ENCODE results near the gene ZNF823. TPM values are rescaled to one million over a fixed set of nuclear protein-coding genes. Genes with fewer than 3 reads are reported as not detected.

ZNF823 gene
- total and polyA plus RNA-seq, 2 of the 13 experiments (the other 11 are each of a cell fraction or from before 2014, with no cell fraction given), result 5.7 to 11.7 TPM

DNA sequence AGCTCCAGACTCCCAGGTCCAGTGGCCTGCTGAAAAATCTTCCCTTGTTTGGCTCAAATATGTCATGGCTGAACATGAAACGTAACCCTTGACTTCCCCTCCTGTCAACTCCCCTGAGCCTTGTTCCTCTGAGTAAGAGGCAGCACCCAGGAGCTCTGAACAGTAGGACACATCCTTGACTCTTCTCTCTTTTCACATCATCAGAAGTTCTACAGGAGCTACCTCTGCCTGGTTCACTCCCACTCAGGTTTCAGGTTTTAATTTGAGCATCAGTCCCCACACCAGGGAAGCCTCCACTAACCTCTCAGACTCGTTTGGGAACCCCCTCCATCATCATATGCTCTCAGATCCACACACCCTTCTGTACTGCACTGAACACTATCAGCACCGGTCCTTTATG is 30.3 kb downstream of the ZNF823 start:
- H3K79me2 ChIP-seq (ENCODE audit: insufficient read depth, low read length), result no peaks in the 10 kb centered on the region
- no peaks in the 10 kb centered on the region for H4K20me1 ChIP-seq (ENCODE audit: insufficient read depth, low read length)
- 18% methylated on average over 3 of the region's 3 CpGs for WGBS (ENCODE audit: low lambda C conversion rate)
- BruUV-seq (replicated peaks), result no TSS peak
- no peaks in the 10 kb centered on the region for H3K9me3 ChIP-seq (ENCODE audit: low read length)
- ChIA-PET POLR2A (no interaction called here), CTCF (ENCODE audit: low intra/inter-chr PET ratio, low total read pairs) (interaction anchor here (1.2 kb wide), 1 partner anchor 277 kb away, joined by 3 read pairs; no protein-coding TSS in a partner anchor)
- in situ Hi-C loops (cut with HindIII; ENCODE audit: extremely low pct_ligation_motif_present, low pct_unique_long_range_greater_than_20kb), result no loop called here
- H2AFZ ChIP-seq (ENCODE audit: low read length), result no peak overlapping the region
- no peak overlapping the region for H3K9ac ChIP-seq (ENCODE audit: insufficient read depth, low read depth, low read length)
- no peak for DNase-seq (ENCODE audit: low spot score)
- ATAC-seq, result peak; percentile 43; the same call in 2 of the 3 replicates
- FAIRE-seq, result no peak
- no peaks in the 10 kb centered on the region for H3K36me3 ChIP-seq (replicated peaks in 1 of 2; ENCODE audit: control insufficient read depth in 1 of 2, insufficient read depth in 2 of 2, low read length in 2 of 2)
- peaks cover 44% of the 10 kb centered on the region for H3K4me1 ChIP-seq (ENCODE audit: insufficient read depth, low read length)
- no peak overlapping the region for H3K4me3 ChIP-seq (replicated peaks in 1 of 3; ENCODE audit: insufficient read depth in 1 of 3, low read depth in 2 of 3, low read length in 3 of 3)
- intact Hi-C loops (cut with micrococcal nuclease; ENCODE audit: unreplicated experiment), result no loop called here
- H3K27ac ChIP-seq (ENCODE audit: extremely low read length, insufficient read depth, low read length), result no peak overlapping the region
- no peak overlapping the region for H3K4me2 ChIP-seq (ENCODE audit: low read depth, low read length)
- H3K27me3 ChIP-seq (ENCODE audit: control insufficient read depth in 1 of 2, insufficient read depth in 2 of 2, low read length in 2 of 2), result no peaks in the 10 kb centered on the region
- TF ChIP-seq ATM (IDR thresholded peaks at IDR 0.05; ENCODE audit: borderline replicate concordance) (no peak), ZNF468 (CRISPR knock-in tag; IDR thresholded peaks at IDR 0.05) (no peak), SRF (IDR thresholded peaks at IDR 0.05; ENCODE audit: low read depth, low read length) (no peak), ZNF264 (CRISPR knock-in tag; IDR thresholded peaks at IDR 0.05) (no peak), HNRNPLL (IDR thresholded peaks at IDR 0.05; ENCODE audit: low read depth, low read length, poor library complexity, severe bottlenecking) (no peak), ZNF546 (CRISPR knock-in tag; conservative IDR thresholded peaks at IDR 0.05) (no peak), HMG20A (CRISPR knock-in tag; IDR thresholded peaks at IDR 0.05; ENCODE audit: borderline replicate concordance) (no peak), RAD51 (IDR thresholded peaks at IDR 0.05; ENCODE audit: borderline replicate concordance) (no peak), MXI1 (IDR thresholded peaks at IDR 0.05; ENCODE audit: borderline replicate concordance, low read depth, low read length) (no peak)
- TF ChIP-seq, protein P1, sequence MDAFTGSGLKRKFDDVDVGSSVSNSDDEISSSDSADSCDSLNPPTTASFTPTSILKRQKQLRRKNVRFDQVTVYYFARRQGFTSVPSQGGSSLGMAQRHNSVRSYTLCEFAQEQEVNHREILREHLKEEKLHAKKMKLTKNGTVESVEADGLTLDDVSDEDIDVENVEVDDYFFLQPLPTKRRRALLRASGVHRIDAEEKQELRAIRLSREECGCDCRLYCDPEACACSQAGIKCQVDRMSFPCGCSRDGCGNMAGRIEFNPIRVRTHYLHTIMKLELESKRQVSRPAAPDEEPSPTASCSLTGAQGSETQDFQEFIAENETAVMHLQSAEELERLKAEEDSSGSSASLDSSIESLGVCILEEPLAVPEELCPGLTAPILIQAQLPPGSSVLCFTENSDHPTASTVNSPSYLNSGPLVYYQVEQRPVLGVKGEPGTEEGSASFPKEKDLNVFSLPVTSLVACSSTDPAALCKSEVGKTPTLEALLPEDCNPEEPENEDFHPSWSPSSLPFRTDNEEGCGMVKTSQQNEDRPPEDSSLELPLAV (CRISPR knock-in tag; conservative IDR thresholded peaks at IDR 0.05; ENCODE audit: low read depth), result no peak
